Kidney (tissue), 14 donors: ENCODE results near the gene SEZ6L. TPM values are rescaled to one million over a fixed set of nuclear protein-coding genes. Genes with fewer than 3 reads are reported as not detected.

ENCODE experiments used
- DNase-seq, 5 donors: peaks; one replicate each; pipeline ENCODE4 v3.0.0-alpha.2; 2013 to 2020
- FAIRE-seq: peaks from 2 replicates; lab custom pipeline; 2012; peaks lifted over from hg19 to GRCh38; lab: Jason Lieb, UNC
- H3K27ac ChIP-seq, 2 donors: one replicate each; pipeline ENCODE4 v1.7.0; 2013; ENCODE audit warnings: low read depth in 2 of 2, low read length in 2 of 2, inconsistent platforms in 1 of 2
- H3K27me3 ChIP-seq: one replicate; pipeline ENCODE4 v1.7.1; 2013; ENCODE audit warnings: low read length, inconsistent platforms; ENCODE audit not compliant: control insufficient read depth, insufficient read depth
- H3K36me3 ChIP-seq, 3 donors: one replicate each; pipeline versions ENCODE4 v1.7.0 to v1.7.1; 2013; ENCODE audit warnings: low read length in 3 of 3, control low read depth in 1 of 3, inconsistent platforms in 1 of 3; ENCODE audit not compliant: insufficient read depth in 3 of 3, control insufficient read depth in 2 of 3
- H3K4me1 ChIP-seq, 3 donors: one replicate each; pipeline versions ENCODE4 v1.7.0 to v1.7.1; 2013; ENCODE audit warnings: low read length in 3 of 3, inconsistent platforms in 1 of 3, low read depth in 1 of 3; ENCODE audit not compliant: control insufficient read depth in 2 of 3, insufficient read depth in 2 of 3
- H3K4me3 ChIP-seq, 3 donors: one replicate each; pipeline versions ENCODE4 v1.7.0 to v1.8.1; 2013; ENCODE audit warnings: low read length in 3 of 3, control low read depth in 1 of 3, inconsistent platforms in 1 of 3
- H3K9ac ChIP-seq, 3 donors: one replicate each; pipeline versions ENCODE4 v1.7.0 to v1.7.1; 2013; ENCODE audit warnings: low read length in 3 of 3, control low read depth in 1 of 3, inconsistent platforms in 1 of 3
- H3K9me3 ChIP-seq, 3 donors: one replicate each; pipeline versions ENCODE4 v1.7.0 to v1.7.1; 2013; ENCODE audit warnings: low read length in 3 of 3, control low read depth in 1 of 3, inconsistent platforms in 1 of 3; ENCODE audit not compliant: control insufficient read depth in 2 of 3, insufficient read depth in 1 of 3
- intact Hi-C: fragments of 100-400 bp; cut with DNase I; formaldehyde crosslinking; loops from one replicate; pipeline ENCODE4 v1.11.1; 2022
- polyA plus RNA-seq: library from polyadenylated mRNA; stranded (reverse); fragments of 350-450 nt; fragmentation: Illumina TruSeq; extraction: RNeasy Lipid Tissue Mini Kit (QIAGEN cat#74804); gene quantifications from one replicate; pipeline ENCODE4 v1.2.3, GENCODE V29; 2014; ENCODE audit warnings: low read depth, low replicate concordance; ENCODE audit not compliant: insufficient read depth
- total RNA-seq: library from RNA; stranded (reverse); fragmentation: NEBNext Ultra II Directional; extraction: Animal tissue kit (Norgen Biotek cat#: 25700); gene quantifications from one replicate; pipeline ENCODE4 v1.2.1, GENCODE V29; 2021
- TF ChIP-seq, protein P1 (sequence below): IDR thresholded peaks from 3 replicates; pipeline ENCODE4 v1.5.1; 2012; ENCODE audit warnings: mild to moderate bottlenecking, moderate library complexity, borderline replicate concordance; ENCODE audit not compliant: insufficient read depth; ENCODE audit errors: extremely low read depth
- donor health status: control.
- donor health status: control.
- donor health status: control.
- donor health status: control.
- donor health status: control.
- donor health status: DM: yes; HTN: yes; CAD: no.
- donor health status: Normal renal cell carcinoma (clear cell type).

The SEZ6L gene
- total and polyA plus RNA-seq, 2 donors from 2014 or later = 0.09 to 0.19 TPM

DNA sequence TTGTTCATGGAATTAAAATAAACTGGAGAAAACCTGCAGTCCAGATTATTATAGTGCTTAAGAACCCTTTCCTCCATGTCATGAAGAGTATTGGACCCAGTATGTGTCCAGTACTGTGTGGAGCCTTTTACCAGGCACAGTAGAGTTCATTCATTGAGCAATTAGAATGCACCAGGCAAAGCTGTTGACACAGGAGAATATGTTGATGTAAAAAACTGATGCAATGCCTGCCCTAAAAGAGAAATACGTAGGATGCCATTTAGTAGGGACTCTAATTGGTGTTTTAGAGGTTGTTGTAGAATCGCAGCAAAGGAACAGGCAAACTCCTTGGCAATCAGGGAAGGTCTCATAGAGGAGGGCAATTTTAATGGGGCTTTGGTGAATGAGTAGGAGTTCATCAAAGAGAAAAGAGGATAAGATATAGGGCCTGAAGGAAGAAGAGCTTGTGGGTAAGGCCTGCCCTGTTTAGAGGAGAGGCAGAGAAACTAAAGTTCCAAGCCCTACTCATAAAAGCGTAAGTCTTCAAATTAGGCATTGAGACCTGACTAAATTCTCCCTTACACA lies 126.4 kb downstream of the SEZ6L start:
- H3K9ac ChIP-seq = no peak overlapping the region
- H3K36me3 ChIP-seq = no peaks in the 10 kb centered on the region
- DNase-seq (no peak), FAIRE-seq (no peak)
- no peak overlapping the region for H3K27ac ChIP-seq
- no peaks in the 10 kb centered on the region for H3K27me3 ChIP-seq
- intact Hi-C loops = no loop called here
- TF ChIP-seq, protein P1, sequence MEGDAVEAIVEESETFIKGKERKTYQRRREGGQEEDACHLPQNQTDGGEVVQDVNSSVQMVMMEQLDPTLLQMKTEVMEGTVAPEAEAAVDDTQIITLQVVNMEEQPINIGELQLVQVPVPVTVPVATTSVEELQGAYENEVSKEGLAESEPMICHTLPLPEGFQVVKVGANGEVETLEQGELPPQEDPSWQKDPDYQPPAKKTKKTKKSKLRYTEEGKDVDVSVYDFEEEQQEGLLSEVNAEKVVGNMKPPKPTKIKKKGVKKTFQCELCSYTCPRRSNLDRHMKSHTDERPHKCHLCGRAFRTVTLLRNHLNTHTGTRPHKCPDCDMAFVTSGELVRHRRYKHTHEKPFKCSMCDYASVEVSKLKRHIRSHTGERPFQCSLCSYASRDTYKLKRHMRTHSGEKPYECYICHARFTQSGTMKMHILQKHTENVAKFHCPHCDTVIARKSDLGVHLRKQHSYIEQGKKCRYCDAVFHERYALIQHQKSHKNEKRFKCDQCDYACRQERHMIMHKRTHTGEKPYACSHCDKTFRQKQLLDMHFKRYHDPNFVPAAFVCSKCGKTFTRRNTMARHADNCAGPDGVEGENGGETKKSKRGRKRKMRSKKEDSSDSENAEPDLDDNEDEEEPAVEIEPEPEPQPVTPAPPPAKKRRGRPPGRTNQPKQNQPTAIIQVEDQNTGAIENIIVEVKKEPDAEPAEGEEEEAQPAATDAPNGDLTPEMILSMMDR = no peak
- no peaks in the 10 kb centered on the region for H3K4me1 ChIP-seq
- no peak overlapping the region for H3K4me3 ChIP-seq
- H3K9me3 ChIP-seq = no peaks in the 10 kb centered on the region

DNA sequence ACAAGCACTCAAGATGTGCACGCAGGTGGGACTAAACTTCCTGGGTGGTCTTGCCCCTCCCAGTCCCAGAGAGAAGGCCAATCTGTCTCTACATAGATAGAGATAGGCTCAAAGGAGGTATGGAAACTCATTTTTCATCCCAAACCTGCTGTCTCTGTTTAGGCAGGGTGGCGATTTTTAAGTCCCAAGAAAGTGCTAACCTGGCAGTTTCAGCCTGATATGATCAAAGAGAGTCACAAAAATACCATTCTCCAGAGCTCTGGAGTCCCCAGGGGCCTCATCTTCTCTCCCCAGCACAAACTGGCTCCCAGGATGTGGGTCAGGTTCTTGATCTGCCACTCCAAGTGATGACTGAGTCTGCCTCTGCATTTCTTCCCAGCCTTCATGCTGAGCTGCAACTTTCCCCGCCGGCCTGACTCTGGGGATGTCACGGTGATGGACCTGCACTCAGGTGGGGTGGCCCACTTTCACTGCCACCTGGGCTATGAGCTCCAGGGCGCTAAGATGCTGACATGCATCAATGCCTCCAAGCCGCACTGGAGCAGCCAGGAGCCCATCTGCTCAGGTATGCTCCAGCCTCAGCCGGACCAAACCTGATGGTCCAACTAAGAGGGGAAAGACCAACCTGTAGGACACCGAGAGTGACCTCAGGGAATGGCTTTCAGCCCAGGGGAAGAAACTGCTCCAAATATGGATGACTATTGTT lies 129.5 kb downstream of the SEZ6L start:
- H3K27ac ChIP-seq = no peak overlapping the region
- no peak overlapping the region for H3K4me3 ChIP-seq
- no peak for FAIRE-seq
- H3K9me3 ChIP-seq = no peaks in the 10 kb centered on the region
- no peaks in the 10 kb centered on the region for H3K36me3 ChIP-seq
- no peaks in the 10 kb centered on the region for H3K27me3 ChIP-seq
- intact Hi-C loops = no loop called here
- TF ChIP-seq, protein P1 = no peak
- H3K9ac ChIP-seq = no peak overlapping the region
- DNase-seq = no peak
- no peaks in the 10 kb centered on the region for H3K4me1 ChIP-seq

DNA sequence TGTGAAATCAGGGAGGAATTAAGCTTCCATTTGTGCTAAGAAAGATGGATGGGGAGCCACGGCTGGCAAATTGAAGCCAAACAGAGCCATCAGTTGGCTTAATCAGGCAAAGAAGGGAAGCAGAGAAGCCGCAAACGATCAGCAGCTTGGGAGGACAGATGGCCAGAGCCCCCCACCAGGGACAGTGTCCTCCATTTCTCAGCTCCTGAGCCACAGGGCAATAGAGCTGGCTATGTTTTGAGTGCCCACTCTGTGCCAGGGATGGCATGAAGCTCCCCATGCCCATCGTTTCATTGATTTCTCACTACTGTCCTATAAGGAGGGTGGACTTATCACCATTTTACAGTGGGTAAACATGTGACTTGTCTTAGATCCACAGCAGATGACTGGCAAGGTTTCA lies 133.5 kb downstream of the SEZ6L start:
- no peaks in the 10 kb centered on the region for H3K27me3 ChIP-seq
- intact Hi-C loops = no loop called here
- no peak for FAIRE-seq

More for the DNA sequence above, 133.5 kb downstream of the SEZ6L start:
- H3K9ac ChIP-seq = no peak overlapping the region
- TF ChIP-seq, protein P1 = no peak
- H3K36me3 ChIP-seq = no peaks in the 10 kb centered on the region
- H3K4me1 ChIP-seq = no peaks in the 10 kb centered on the region
- H3K9me3 ChIP-seq = no peaks in the 10 kb centered on the region
- no peak overlapping the region for H3K4me3 ChIP-seq
- no peak for DNase-seq
- H3K27ac ChIP-seq = no peak overlapping the region
